GM12872 (cell line): ENCODE results near the gene ULK1.

Source experiments
- CTCF ChIP-seq: IDR thresholded peaks from 3 replicates; pipeline ENCODE4 v1.5.1; 2011; ENCODE audit warnings: low read depth, mild to moderate bottlenecking, low read length, moderate library complexity; ENCODE audit not compliant: insufficient read depth

Gene ULK1

GRCh38 chr12:131939007-131939406 lies 44.6 kb downstream of the ULK1 start:
- TF ChIP-seq CTCF = no peak

GRCh38 chr12:131940141-131940547 lies 45.7 kb downstream of the ULK1 start:
- TF ChIP-seq CTCF = no peak

- TF ChIP-seq CTCF = no peak
Observed at GRCh38 chr12:131941116-131941986, 46.9 kb downstream of the ULK1 start.

GRCh38 chr12:131941987-131942341 lies 47.5 kb downstream of the ULK1 start:
- no peak for TF ChIP-seq CTCF

GRCh38 chr12:131942671-131943070 lies 48.2 kb downstream of the ULK1 start:
- no peak for TF ChIP-seq CTCF

- TF ChIP-seq CTCF = no peak
Observed at GRCh38 chr12:131943389-131943788, 49.0 kb downstream of the ULK1 start.

GRCh38 chr12:131943876-131944275 lies 49.5 kb downstream of the ULK1 start:
- no peak for TF ChIP-seq CTCF
